HG03342 (cell line): Measurements from ENCODE around the gene RPL12.

ENCODE experiments used
- ATAC-seq: cut with Tn5 transposase; IDR thresholded peaks from one replicate; pipeline ENCODE4 v1.9.1; 2021; ENCODE audit warnings: mild to moderate bottlenecking, moderate library complexity; ENCODE audit not compliant: unreplicated experiment

Gene RPL12

DNA sequence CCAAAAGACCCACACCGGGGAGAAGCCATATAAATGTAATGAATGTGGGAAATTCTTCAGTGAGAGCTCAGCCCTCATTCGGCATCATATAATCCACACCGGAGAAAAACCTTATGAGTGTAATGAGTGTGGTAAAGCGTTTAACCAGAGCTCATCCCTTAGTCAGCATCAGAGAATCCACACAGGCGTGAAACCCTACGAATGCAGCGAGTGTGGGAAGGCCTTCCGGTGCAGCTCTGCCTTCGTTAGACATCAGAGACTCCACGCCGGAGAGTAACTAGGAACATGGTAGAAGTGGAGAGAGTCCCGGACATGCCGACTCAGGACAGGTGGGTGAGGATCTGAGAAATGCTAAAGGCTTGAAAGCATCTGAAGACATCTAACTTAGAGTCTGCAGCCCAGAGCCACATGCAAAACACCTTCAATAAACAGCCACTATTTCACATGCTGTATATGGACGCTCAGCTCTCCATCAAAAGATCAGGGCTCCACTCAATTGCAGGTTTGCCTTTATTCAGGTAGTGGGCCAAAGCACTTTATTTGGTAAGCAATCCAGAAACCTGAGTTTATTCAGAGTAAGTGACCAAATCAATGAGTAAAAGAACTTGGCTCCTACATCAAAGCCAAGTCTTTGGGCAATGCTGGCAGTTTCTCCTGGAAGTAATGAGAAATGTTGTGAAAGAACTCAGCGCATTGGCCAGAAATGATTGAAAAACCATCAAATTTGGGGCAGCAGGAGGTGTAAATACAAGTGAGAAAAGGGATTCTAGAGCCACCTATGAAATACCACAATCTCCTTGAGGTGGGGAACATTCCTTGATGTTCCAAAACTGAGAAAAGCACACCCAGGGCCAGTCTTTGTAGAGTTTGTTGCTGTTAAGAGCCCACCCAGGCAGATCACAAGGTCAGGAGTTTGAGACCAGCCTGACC, 6.0 kb downstream of the RPL12 start:
- no peak for ATAC-seq

DNA sequence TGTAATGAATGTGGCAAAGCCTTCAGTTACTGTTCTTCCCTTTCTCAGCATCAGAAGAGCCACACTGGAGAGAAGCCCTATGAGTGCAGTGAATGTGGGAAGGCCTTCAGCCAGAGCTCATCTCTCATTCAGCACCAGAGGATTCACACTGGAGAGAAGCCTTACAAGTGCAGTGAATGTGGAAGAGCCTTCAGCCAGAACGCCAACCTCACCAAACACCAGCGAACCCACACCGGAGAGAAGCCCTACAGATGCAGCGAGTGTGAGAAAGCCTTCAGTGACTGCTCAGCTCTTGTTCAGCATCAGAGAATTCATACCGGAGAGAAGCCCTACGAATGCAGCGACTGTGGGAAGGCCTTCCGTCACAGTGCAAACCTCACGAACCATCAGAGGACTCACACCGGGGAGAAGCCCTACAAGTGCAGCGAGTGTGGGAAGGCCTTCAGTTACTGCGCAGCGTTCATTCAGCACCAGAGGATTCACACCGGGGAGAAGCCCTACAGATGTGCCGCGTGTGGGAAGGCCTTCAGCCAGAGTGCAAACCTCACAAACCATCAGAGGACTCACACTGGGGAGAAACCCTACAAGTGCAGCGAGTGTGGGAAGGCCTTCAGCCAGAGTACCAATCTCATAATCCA, 6.8 kb downstream of the RPL12 start:
- no peak for ATAC-seq

DNA sequence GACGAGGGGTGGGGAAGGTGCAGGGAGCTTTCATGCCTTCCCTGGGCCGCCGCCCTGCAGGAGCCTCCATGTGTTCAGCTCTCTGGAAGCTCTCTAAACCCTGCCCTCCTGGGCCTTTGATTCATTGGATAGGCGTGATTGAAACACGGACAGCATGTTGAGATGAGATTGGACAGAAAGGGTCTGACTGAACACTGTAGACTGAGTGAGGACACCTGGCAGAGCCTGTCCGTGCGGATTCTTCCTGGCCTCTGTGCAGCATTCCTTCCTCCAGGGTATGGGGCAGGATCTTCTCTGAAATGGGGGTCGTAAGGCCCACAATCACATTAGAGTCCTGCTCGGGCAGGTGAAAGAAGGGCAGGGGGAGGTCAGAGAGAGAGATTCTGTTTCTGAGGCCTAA, 12.8 kb downstream of the RPL12 start:
- ATAC-seq: no peak

DNA sequence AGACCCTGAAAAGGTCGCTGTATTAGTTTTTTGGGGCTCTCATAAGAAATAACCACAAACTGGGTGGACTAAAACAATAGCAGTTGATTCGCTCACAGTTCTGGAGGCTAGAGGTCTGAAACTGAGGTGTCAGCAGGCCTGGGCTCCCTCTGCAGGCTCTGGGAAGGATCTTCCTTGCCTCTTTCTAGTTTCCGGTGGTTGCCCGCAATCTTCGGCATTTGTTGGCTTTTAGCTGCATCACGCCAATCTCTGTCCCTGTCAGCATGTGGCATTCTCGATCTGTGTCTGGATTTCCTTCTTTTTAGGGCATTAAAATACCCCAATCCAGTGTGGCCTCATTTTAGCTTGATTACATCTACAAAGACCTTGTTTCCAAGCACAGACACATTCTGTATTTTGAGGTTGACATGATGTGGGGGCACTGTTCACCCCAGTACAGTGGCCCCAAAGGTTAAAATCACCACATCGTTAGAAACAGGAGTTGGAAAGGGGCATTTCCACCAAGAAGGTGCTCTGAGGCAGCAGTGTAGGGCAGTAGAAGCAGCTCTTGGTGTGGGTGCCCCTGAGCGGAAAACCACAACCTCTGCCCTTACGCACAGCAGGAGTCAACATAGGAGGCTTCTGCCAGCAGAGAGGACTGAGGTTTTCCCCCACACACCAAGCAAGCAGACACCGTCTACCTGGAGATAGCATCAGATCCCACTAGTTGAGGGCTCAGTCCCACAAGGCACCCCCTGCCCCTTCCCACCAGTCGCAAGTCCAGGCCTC, 13.5 kb downstream of the RPL12 start:
- ATAC-seq: no peak

DNA sequence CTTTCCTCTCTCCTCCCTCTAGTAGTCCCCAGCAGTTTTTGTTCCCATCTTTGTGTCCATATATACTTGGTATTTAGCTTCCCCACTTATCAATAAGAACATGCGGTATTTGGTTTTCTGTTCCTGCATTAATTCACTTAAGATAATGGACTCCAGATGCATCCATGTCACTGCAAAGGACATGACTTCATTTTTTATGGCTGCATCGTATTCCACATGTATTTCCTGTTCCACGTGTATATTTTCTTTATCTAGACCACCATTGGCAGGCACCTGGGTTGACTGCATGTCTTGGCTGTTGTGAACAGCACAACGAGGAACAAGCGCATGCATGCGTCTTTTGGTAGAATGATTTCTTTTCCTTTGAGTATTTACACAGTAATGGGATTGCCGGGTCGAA, 20.8 kb downstream of the RPL12 start:
- no peak for ATAC-seq

DNA sequence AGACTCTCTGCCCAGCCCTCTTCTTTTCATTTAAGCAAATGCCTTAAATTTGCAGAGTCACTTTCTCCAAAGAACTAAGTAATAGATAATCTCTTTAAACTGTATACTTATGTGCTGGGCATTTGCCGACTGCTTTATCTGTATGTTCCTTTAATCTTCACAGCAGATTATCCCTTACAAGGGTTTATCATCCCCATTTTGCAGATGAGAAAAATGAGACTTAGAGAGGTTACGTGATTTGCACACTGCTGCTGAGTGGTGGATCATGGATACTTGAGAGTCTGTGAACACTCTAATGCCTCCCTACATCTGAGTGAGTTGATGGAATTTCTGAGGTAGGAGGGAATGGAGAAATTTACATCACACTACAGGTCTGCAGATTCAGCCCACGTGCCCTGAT, 22.9 kb downstream of the RPL12 start:
- ATAC-seq: no peak

DNA sequence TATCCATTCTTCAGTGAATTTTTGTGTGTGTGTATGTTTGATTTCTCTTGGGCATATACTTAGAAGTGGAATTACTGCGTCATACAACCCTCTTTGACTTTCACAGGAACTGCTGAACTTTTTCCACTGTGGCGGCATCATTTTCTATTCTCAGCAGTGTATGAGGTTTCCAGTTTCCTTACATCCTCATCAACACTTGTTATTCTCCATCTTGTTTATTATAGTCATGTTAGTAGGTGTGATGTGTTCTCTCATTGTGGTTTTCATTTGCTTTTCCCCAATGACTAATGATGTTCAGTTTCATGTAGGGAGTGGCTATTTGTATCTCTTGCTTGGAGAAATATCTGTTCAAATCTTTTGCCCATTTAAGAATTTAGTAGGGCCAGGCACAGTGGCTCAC, 24.4 kb downstream of the RPL12 start:
- no peak for ATAC-seq

- peak; percentile 20 for ATAC-seq
These were observed 26.6 kb downstream of the RPL12 start for GRCh38 chr9:127424676-127424999.

GRCh38 chr9:127423934-127424675, 27.1 kb downstream of the RPL12 start, which contains the start of gene ZNF79:
TSS of gene ZNF79 (plus strand) at chr9:127424382. CDS start at chr9:127424788, 406 bp downstream.
- ATAC-seq: peak; percentile 75

- ATAC-seq: peak; percentile 1
These were observed 27.7 kb downstream of the RPL12 start for GRCh38 chr9:127423476-127423933.

DNA sequence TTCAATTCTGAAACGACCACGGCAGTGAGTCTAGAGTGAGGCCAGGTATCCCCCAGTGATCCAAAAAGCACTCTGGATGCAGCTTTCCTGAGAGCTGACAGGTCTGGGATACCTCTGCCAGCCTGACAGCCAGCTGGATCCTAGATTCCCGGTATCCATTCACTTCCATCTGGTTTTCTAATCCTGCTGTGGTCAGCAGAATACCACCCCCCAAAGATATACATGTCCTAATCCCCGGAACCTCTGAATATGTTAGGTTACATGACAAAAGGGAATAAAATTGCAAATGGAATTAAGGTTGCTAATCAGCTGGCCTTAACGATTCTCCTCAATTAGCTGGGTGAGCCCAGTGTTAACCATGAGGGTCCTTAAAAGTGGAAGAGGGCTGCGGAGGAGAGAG, 28.4 kb downstream of the RPL12 start:
- no peak for ATAC-seq

DNA sequence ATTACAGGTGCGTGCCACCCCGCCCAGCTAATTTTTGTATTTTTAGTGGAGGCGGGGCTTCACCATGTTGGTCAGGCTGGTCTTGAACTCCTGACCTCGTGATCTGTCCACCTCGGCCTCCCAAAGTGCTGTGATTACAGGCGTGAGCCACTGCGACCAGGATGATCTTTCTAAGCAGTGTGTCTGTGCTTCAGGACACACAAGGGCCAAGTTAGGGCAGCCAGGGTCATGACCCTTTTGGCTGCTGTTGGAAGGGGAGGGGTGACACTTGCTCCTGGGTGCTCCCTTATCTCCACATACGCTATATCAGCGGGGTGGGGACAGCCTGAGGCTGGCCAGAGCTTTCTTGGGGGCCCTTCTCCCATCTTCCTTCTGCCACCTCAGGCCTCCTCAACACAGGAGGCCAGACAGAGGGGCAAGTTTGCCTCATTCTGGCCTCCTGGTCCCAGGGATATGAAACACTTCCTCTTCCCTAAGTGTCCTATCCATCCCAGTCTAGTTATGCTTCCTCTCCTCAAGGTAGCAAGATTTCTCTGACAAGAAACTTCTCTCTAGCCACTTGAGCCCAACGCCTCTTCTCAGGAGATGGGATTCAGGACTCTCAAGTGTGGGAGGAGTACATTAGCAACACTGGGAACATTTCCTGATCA, 28.9 kb downstream of the RPL12 start:
- ATAC-seq: no peak

DNA sequence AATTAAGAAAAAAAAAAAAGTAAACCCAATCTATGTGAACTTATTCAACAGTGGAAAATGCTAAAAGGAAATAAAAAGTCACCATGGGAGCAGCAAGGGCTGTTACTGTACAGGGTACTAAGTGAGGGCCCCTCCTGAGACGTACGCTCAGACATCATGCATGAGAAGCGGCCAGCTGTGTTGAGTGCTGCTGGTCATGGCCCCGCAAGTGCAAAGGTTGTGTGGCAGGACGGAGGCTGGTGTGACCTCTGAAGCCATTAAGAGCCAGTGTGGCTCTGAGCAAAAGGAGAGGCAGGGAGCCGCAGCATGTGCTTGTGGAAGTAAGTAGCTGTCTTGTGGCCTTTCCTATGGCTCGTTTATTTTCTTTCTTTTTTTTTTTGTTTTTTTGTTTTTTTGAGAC, 30.1 kb downstream of the RPL12 start:
- ATAC-seq: no peak

GRCh38 chr9:127419348-127419747, 31.9 kb downstream of the RPL12 start:
- no peak for ATAC-seq

DNA sequence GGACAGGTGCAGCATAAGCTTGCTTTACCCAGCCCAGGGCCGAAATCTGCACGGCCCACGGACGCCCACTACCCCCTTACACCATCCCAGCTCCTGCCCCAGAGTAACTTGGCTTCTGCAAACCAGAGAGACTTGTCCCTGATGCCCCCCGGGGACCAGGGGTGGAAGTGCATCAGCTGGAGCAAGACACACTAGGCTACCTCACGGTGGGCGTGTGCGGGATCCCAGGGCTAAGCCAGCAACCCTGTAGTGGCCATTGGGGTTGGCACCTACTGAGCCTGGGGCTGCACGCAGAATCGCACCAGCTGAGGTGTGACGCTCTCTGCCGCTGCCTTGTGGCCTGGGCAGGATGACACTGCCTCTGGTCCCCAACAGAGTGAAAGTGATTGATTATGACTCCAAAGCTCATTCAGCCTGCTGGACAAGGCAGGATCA, 33.2 kb downstream of the RPL12 start:
- ATAC-seq: no peak

GRCh38 chr9:127417131-127418036, 33.8 kb downstream of the RPL12 start:
- ATAC-seq: no peak

DNA sequence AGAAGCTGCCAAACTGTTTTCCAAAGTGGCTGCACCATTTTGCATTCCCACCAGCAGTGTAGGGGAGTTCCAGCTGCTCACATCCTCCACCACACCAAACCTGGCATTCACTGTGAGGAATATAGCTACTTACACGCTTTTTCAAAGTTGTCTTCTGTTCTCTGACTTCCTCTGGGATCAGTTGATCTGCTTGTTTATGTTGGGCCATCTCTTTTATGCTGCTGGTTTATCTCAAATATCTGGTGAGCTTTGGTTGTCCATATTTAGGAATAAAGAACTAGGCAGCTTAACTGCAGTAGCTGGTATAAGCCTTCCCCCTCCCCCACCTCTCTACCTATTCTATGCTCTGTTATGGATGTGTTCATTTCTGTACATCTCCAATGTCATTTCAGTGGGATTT, 35.5 kb downstream of the RPL12 start:
- no peak for ATAC-seq

- ATAC-seq: no peak
These were observed 36.1 kb downstream of the RPL12 start for GRCh38 chr9:127415141-127415540.

DNA sequence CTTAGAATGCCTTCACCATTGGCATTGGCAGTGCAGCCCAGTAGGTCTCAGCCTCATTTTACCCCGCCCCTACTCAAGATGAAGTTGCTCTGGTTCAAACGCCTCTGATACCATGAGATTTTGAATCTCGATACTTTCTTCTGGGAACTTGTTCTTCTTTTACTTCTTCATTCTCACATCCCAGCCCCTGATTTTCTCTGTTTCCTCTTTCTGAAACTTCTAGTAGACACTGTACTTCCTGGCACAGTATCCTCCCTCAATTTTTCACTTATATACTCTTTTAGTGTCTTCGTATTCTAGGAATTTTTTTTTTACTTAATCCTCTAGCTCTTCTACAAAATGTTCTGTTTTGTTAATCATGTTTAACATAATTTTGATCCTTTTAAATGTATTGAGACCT, 40.1 kb downstream of the RPL12 start:
- ATAC-seq: no peak
